ENCODE measurements around the gene TRPV3.
"Not testable (repeated sequence)": the region's sequence is repeated elsewhere in the genome, so short reads cannot be mapped to it uniquely, and the experiment has no call there.

Gene TRPV3

DNA sequence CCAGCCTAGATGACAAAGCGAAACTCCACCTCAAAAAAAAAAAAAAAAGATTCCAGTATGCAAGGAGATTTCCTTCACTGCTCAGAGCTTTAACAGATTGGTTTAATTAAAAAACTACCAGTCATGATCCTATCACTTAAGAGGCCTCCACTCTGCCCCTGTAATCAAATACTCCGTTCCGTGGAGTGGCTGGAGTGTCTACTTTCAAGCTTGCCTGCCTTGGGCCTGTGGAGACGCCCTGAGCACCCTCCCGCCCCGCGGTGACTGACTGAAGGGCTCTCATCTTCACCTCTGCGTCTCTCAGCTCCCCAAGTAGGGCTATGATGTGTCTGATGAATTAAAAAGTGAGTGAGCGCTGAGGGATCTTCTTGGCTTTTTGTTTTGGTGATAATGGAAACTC, 25.3 kb upstream of the TRPV3 start:
- no peak overlapping the region for H3K4me3 ChIP-seq (ENCODE audit: low read depth, low read length)
- no peaks in the 10 kb centered on the region for H3K9me3 ChIP-seq (ENCODE audit: severe bottlenecking)
- TF ChIP-seq, protein P1, sequence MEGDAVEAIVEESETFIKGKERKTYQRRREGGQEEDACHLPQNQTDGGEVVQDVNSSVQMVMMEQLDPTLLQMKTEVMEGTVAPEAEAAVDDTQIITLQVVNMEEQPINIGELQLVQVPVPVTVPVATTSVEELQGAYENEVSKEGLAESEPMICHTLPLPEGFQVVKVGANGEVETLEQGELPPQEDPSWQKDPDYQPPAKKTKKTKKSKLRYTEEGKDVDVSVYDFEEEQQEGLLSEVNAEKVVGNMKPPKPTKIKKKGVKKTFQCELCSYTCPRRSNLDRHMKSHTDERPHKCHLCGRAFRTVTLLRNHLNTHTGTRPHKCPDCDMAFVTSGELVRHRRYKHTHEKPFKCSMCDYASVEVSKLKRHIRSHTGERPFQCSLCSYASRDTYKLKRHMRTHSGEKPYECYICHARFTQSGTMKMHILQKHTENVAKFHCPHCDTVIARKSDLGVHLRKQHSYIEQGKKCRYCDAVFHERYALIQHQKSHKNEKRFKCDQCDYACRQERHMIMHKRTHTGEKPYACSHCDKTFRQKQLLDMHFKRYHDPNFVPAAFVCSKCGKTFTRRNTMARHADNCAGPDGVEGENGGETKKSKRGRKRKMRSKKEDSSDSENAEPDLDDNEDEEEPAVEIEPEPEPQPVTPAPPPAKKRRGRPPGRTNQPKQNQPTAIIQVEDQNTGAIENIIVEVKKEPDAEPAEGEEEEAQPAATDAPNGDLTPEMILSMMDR (IDR thresholded peaks at IDR 0.05; ENCODE audit: low read depth, low read length), result no peak
- no peak overlapping the region for H3K27ac ChIP-seq
- DNase-seq, result no peak
- no peaks in the 10 kb centered on the region for H3K27me3 ChIP-seq (ENCODE audit: insufficient read depth, low read depth, severe bottlenecking)
- H3K36me3 ChIP-seq, result peaks cover 39% of the 10 kb centered on the region

- not testable (repeated sequence) for H3K9me3 ChIP-seq (ENCODE audit: severe bottlenecking); H3K4me3 ChIP-seq (ENCODE audit: low read depth, low read length); H3K27ac ChIP-seq; DNase-seq; H3K27me3 ChIP-seq (ENCODE audit: insufficient read depth, low read depth, severe bottlenecking)
- peaks cover 38% of the 10 kb centered on the region for H3K36me3 ChIP-seq
Measured at GRCh38 chr17:3578667-3579066, 21.1 kb upstream of the TRPV3 start.

- H3K36me3 ChIP-seq, result peaks cover 35% of the 10 kb centered on the region
- TF ChIP-seq, protein P1 (IDR thresholded peaks at IDR 0.05; ENCODE audit: low read depth, low read length), result no peak
- H3K27me3 ChIP-seq (ENCODE audit: insufficient read depth, low read depth, severe bottlenecking), result no peaks in the 10 kb centered on the region
- no peak for DNase-seq
- H3K4me3 ChIP-seq (ENCODE audit: low read depth, low read length), result no peak overlapping the region
- H3K9me3 ChIP-seq (ENCODE audit: severe bottlenecking), result no peaks in the 10 kb centered on the region
- no peak overlapping the region for H3K27ac ChIP-seq
Measured at GRCh38 chr17:3576970-3577369, 19.4 kb upstream of the TRPV3 start.

DNA sequence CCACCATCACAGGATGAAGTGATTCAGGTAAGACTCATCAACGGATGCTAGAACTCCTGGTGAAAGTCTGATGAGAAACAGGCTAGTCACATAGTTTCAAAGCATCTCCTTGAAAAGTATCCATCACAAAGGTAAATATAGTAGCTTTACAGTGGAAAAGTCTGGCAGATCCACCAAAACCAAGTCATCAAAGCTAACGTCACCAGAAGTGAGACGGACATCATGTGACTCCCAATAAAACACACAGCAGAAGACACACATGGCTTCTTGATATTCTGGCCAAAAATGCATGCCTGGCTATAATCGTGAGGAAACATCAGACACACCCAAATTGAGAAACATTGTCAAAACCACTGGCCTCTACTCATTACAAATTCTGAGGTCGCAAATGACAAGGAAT, 17.9 kb upstream of the TRPV3 start:
- H3K9me3 ChIP-seq (ENCODE audit: severe bottlenecking), result no peaks in the 10 kb centered on the region

DNA sequence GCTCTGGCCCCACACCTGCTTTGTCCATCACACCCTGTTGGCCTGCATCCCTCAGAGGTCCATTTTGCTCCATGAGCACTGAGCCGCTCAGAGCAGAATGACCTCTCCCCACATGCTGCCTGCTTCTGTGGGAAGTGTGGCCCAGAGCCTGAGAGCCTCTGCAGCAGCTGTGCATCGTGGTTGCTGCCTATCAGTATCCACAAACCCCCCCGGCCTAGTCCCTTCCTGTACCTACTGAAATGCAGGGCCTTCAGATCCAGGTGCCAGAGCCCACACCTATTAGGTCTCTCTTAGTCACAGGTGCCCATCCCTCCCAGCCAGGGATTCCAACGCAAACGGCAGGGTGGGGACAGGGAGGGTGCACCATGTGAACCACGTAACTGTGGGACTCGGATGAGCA, 16.6 kb upstream of the TRPV3 start:
- Histone ChIP-seq H3K9me3 (ENCODE audit: severe bottlenecking) (no peaks in the 10 kb centered on the region), H3K27ac (no peak overlapping the region), H3K27me3 (ENCODE audit: insufficient read depth, low read depth, severe bottlenecking) (no peaks in the 10 kb centered on the region), H3K36me3 (peaks cover 46% of the 10 kb centered on the region), H3K4me3 (ENCODE audit: low read depth, low read length) (no peak overlapping the region)
- TF ChIP-seq, protein P1 (IDR thresholded peaks at IDR 0.05; ENCODE audit: low read depth, low read length), result no peak
- DNase-seq, result no peak

More for the DNA sequence above, 17.9 kb upstream of the TRPV3 start:
- DNase-seq, result no peak
- no peak overlapping the region for H3K27ac ChIP-seq
- peaks cover 46% of the 10 kb centered on the region for H3K36me3 ChIP-seq
- TF ChIP-seq, protein P1 (IDR thresholded peaks at IDR 0.05; ENCODE audit: low read depth, low read length), result no peak
- no peak overlapping the region for H3K4me3 ChIP-seq (ENCODE audit: low read depth, low read length)
- H3K27me3 ChIP-seq (ENCODE audit: insufficient read depth, low read depth, severe bottlenecking), result no peaks in the 10 kb centered on the region

DNA sequence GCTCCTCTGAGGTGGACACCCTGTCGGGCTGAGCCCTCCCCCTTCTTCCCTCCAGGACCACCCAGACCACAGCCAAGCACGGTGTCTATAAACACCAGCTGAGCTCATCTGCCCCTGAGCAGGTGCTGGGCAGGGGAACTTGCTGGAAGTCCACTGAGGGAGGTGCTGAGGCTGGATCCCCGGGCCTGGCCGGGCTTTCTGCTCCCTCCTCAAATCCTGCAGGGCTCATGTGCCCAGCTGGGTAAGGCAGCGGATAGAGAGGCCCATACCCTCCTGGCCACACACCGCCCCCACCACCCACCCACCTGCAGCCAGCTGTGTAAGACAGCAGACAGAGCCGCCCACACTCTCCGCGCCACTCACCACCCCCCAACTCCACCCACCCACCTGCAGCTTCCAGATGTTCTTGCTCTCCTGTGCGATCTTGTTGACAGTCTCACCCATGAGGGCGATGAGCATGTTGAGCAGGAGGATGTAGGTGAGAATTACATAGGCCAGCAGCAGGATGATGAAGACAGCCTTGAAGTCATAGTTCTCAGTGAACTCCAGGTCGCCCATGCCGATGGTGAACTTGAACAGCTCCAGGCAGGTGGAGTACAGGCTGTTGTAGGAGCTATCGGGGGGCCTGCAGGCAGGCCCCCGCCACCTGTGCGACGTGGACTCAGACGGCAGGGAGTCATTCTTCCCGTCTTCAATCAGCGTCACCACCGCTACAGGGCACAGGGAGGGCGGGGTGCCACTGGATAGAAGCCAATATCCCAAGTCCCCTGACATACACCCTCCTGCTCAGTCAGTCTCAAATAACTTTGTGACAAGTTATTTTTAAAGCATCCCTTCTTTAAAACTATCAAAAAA, 15.9 kb upstream of the TRPV3 start:
- Histone ChIP-seq H3K36me3 (peaks cover 41% of the 10 kb centered on the region), H3K9me3 (ENCODE audit: severe bottlenecking) (no peaks in the 10 kb centered on the region), H3K27ac (no peak overlapping the region), H3K4me3 (ENCODE audit: low read depth, low read length) (no peak overlapping the region), H3K27me3 (ENCODE audit: insufficient read depth, low read depth, severe bottlenecking) (no peaks in the 10 kb centered on the region)
- no peak for DNase-seq
- TF ChIP-seq, protein P1 (IDR thresholded peaks at IDR 0.05; ENCODE audit: low read depth, low read length), result no peak

Data from WERI-Rb-1 (cell line).